Vagina (tissue), 2 donors: Measurements from ENCODE around the gene EPHA1.

ENCODE experiments used
- CTCF ChIP-seq, 3 experiments: fragments of 450-650 bp in 2 of 3; fragments of 200-600 bp in 1 of 3; sonication (generic) in 1 of 3; IDR thresholded peaks; one replicate each; pipeline ENCODE4 v1.5.1; 2017 to 2019; ENCODE audit warnings: antibody characterized with exemption in 3 of 3, mild to moderate bottlenecking in 2 of 3, moderate library complexity in 2 of 3
- POLR2A ChIP-seq, 2 donors: fragments of 450-650 bp; IDR thresholded peaks; one replicate each; pipeline ENCODE4 v1.6.1; 2017; ENCODE audit warnings: antibody characterized with exemption in 2 of 2, mild to moderate bottlenecking in 2 of 2, moderate library complexity in 2 of 2
- POLR2AphosphoS5 ChIP-seq, 2 donors: sonication (generic); formaldehyde crosslinking; IDR thresholded peaks; one replicate each; pipeline ENCODE4 v1.9.0; 2017; ENCODE audit warnings: antibody characterized with exemption in 2 of 2, mild to moderate bottlenecking in 2 of 2, low read depth in 1 of 2; ENCODE audit not compliant: insufficient read depth in 1 of 2

GRCh38 chr7:143373255-143373794 is 35.3 kb downstream of the EPHA1 start:
- no peak for TF ChIP-seq CTCF (IDR thresholded peaks at IDR 0.05)
- no peak for TF ChIP-seq POLR2AphosphoS5 (IDR thresholded peaks at IDR 0.05; ENCODE audit: insufficient read depth in 1 of 2, low read depth in 1 of 2)
- TF ChIP-seq POLR2A (IDR thresholded peaks at IDR 0.05): no peak
